ENCODE measurements around the gene CXCL11. TPM values are rescaled to one million over a fixed set of nuclear protein-coding genes. Genes with fewer than 3 reads are reported as not detected.

The CXCL11 gene
- total RNA-seq, 1 experiment from 2014 or later, result not detected

DNA sequence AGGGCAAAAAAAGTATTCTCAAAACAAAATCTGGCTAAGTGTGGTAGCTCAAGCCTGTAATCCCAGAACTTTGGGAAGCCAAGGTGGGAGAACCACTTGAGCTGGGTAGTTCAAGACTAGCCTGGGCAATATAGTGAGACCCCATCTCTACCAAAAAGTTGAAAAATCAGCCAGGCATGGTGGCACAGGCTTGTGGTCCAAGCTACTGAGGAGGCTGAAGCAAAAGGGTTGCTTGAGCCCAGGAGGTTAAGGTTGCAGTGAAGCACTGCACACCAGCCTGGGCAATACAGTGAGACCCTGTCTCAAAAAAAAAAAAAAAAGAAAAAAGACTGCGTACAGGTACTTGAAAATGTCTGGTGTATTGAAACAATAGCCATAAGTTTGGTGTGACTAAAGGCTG is 43.4 kb downstream of the CXCL11 start:
- Histone ChIP-seq H3K4me3 (ENCODE audit: low read depth, low read length) (no peak overlapping the region), H3K4me1 (no peaks in the 10 kb centered on the region), H3K27me3 (replicated peaks; ENCODE audit: control insufficient read depth, insufficient read depth, low read length) (no peaks in the 10 kb centered on the region), H3K9me3 (no peaks in the 10 kb centered on the region), H3K36me3 (ENCODE audit: control insufficient read depth, insufficient read depth, low read length) (no peaks in the 10 kb centered on the region)
- Mint-ChIP-seq H3K27me3 (ENCODE audit: insufficient read depth, unreplicated experiment) (no peaks in the 10 kb centered on the region), H3K4me1 (ENCODE audit: low read depth, unreplicated experiment) (peaks cover 27% of the 10 kb centered on the region), H3K4me3 (ENCODE audit: unreplicated experiment) (no peak overlapping the region), H3K9me3 (ENCODE audit: unreplicated experiment) (no peaks in the 10 kb centered on the region), H3K36me3 (ENCODE audit: insufficient read depth, unreplicated experiment) (peaks cover 4% of the 10 kb centered on the region), H3K27ac (ENCODE audit: unreplicated experiment) (no peak overlapping the region)
- ChIA-PET POLR2A (no interaction called here), CTCF (interaction anchor here (0.9 kb wide), 1 partner anchor 94 kb away, joined by 4 read pairs; no protein-coding TSS in a partner anchor)
- intact Hi-C loops (cut with micrococcal nuclease; ENCODE audit: unreplicated experiment), result loop anchor here (5.0 kb wide), 1 partner anchor 100 kb away; no protein-coding TSS in a partner anchor
- no TSS peak for BruUV-seq (replicated peaks)
- TF ChIP-seq, protein P1, sequence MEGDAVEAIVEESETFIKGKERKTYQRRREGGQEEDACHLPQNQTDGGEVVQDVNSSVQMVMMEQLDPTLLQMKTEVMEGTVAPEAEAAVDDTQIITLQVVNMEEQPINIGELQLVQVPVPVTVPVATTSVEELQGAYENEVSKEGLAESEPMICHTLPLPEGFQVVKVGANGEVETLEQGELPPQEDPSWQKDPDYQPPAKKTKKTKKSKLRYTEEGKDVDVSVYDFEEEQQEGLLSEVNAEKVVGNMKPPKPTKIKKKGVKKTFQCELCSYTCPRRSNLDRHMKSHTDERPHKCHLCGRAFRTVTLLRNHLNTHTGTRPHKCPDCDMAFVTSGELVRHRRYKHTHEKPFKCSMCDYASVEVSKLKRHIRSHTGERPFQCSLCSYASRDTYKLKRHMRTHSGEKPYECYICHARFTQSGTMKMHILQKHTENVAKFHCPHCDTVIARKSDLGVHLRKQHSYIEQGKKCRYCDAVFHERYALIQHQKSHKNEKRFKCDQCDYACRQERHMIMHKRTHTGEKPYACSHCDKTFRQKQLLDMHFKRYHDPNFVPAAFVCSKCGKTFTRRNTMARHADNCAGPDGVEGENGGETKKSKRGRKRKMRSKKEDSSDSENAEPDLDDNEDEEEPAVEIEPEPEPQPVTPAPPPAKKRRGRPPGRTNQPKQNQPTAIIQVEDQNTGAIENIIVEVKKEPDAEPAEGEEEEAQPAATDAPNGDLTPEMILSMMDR (IDR thresholded peaks at IDR 0.05; ENCODE audit: insufficient read depth in 1 of 2, low read depth in 1 of 2, low read length in 1 of 2, severe bottlenecking in 1 of 2, unreplicated experiment in 1 of 2), result no peak
- no peak for DNase-seq

DNA sequence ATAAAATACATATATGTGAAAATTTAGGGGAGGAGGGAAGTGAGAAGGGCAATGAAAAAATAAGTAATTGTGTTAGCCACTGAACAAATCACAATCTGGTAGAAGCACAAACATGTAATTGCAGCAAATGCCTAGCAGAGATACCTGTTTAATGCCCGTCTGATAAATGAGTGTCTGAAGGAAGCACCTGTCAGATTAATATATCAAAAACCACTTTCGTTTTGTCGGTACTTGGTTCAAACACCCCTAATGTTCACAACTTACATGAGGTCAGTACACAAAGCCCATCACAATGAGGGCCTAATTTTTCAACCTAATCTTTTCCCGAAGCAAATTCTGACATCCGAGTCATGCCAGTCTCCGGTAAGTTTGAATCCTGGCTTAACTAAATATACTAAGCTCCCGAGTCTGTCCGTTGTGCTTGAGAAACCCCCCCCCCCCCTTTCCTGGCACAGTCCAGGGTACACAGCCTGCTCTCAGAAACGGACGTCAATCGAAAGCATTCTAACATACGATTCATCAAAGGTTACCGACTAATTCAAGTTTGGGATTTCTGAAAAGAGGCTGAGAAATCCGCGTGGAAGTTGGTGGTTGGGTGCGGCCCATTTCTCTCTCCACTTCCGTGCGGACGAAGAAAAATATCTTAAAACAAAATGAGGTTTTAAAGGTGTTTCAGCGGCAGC is 45.9 kb downstream of the CXCL11 start:
- Mint-ChIP-seq H3K36me3 (ENCODE audit: insufficient read depth, unreplicated experiment) (peaks cover 4% of the 10 kb centered on the region), H3K4me3 (ENCODE audit: unreplicated experiment) (peak overlapping the region; percentile 76), H3K9me3 (ENCODE audit: unreplicated experiment) (no peaks in the 10 kb centered on the region), H3K27ac (ENCODE audit: unreplicated experiment) (peak overlapping the region; percentile 81), H3K27me3 (ENCODE audit: insufficient read depth, unreplicated experiment) (no peaks in the 10 kb centered on the region), H3K4me1 (ENCODE audit: low read depth, unreplicated experiment) (peaks cover 18% of the 10 kb centered on the region)
- CTCF ChIA-PET, result interaction anchor here (0.6 to 1.4 kb wide), 3 partner anchors 10 to 97 kb away, joined by 3 to 4 read pairs (median 4); no protein-coding TSS in a partner anchor
- no peaks in the 10 kb centered on the region for H3K36me3 ChIP-seq (ENCODE audit: control insufficient read depth, insufficient read depth, low read length)
- TF ChIP-seq, protein P1 (IDR thresholded peaks at IDR 0.05; ENCODE audit: insufficient read depth in 1 of 2, low read depth in 1 of 2, low read length in 1 of 2, severe bottlenecking in 1 of 2, unreplicated experiment in 1 of 2), result no peak
- no peaks in the 10 kb centered on the region for H3K9me3 ChIP-seq
- H3K27me3 ChIP-seq (replicated peaks; ENCODE audit: control insufficient read depth, insufficient read depth, low read length), result no peaks in the 10 kb centered on the region
- no peak for DNase-seq
- intact Hi-C loops (cut with micrococcal nuclease; ENCODE audit: unreplicated experiment), result loop anchor here (2.0 to 5.0 kb wide), 2 partner anchors 73 to 98 kb away; no protein-coding TSS in a partner anchor
- no TSS peak for BruUV-seq (replicated peaks)
- H3K4me1 ChIP-seq, result no peaks in the 10 kb centered on the region
- POLR2A ChIA-PET, result interaction anchor here (0.6 kb wide), 1 partner anchor 739 kb away, joined by 3 read pairs; no protein-coding TSS in a partner anchor
- peak overlapping the region; percentile 76 for H3K4me3 ChIP-seq (ENCODE audit: low read depth, low read length)

DNA sequence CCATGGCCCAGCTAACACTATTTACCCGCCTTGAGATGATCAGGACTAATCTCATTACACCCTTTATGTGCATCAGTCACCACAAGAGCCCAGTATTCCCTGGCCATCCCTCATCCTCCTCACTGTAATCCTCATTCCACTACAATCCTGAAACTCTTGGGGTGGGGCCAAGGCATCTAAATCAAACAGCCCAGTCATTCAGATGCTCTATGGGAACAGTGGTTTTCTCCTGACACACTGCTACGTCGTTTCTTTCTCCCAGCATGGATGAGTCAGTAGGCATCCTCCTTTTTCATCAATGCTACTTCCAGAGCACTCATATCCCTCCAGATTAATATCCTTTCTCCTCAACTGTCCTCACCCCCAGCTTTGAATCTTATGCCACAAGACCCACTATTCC is 50.8 kb downstream of the CXCL11 start:
- no TSS peak for BruUV-seq (replicated peaks)
- Histone ChIP-seq H3K4me1 (no peaks in the 10 kb centered on the region), H3K27me3 (replicated peaks; ENCODE audit: control insufficient read depth, insufficient read depth, low read length) (no peaks in the 10 kb centered on the region), H3K9me3 (no peaks in the 10 kb centered on the region), H3K4me3 (ENCODE audit: low read depth, low read length) (no peak overlapping the region), H3K36me3 (ENCODE audit: control insufficient read depth, insufficient read depth, low read length) (peaks cover 2% of the 10 kb centered on the region; the same call in 1 of the 2 replicates)
- no peak overlapping the region for H3K27ac Mint-ChIP-seq (ENCODE audit: unreplicated experiment)
- no peak for DNase-seq
- no peaks in the 10 kb centered on the region for H3K9me3 Mint-ChIP-seq (ENCODE audit: unreplicated experiment)
- TF ChIP-seq, protein P1 (IDR thresholded peaks at IDR 0.05; ENCODE audit: insufficient read depth in 1 of 2, low read depth in 1 of 2, low read length in 1 of 2, severe bottlenecking in 1 of 2, unreplicated experiment in 1 of 2), result no peak
- ChIA-PET POLR2A (no interaction called here), CTCF (no interaction called here)
- no peaks in the 10 kb centered on the region for H3K27me3 Mint-ChIP-seq (ENCODE audit: insufficient read depth, unreplicated experiment)
- peaks cover 18% of the 10 kb centered on the region for H3K4me1 Mint-ChIP-seq (ENCODE audit: low read depth, unreplicated experiment)
- no peak overlapping the region for H3K4me3 Mint-ChIP-seq (ENCODE audit: unreplicated experiment)
- H3K36me3 Mint-ChIP-seq (ENCODE audit: insufficient read depth, unreplicated experiment), result peaks cover 26% of the 10 kb centered on the region
- intact Hi-C loops (cut with micrococcal nuclease; ENCODE audit: unreplicated experiment), result no loop called here

Other genes starting within 250 kb of the CXCL11 start
- gene PPEF2, start 133.6 kb downstream of the CXCL11 start, total RNA-seq (2022), result not detected in 2 replicates
- 11.2 and 11.8 TPM in 2 replicates for gene NAAA, start 95.1 kb downstream of the CXCL11 start, total RNA-seq (2022)
- gene SDAD1, start 45.1 kb downstream of the CXCL11 start, total RNA-seq (2022), result 63.8 and 71.7 TPM in 2 replicates
- gene CXCL9, start 28.6 kb downstream of the CXCL11 start, total RNA-seq (2022), result not detected in 2 replicates
- not detected in 2 replicates for gene CXCL10, start 12.6 kb downstream of the CXCL11 start, total RNA-seq (2022)
- not detected in 2 replicates for gene ART3, start 38.6 kb upstream of the CXCL11 start, total RNA-seq (2022)
- 64.9 and 68.8 TPM in 2 replicates for gene NUP54, start 112.3 kb upstream of the CXCL11 start, total RNA-seq (2022)
- 148 and 150 TPM in 2 replicates for gene SCARB2, start 177.8 kb upstream of the CXCL11 start, total RNA-seq (2022)
- gene FAM47E, start 215.7 kb upstream of the CXCL11 start, total RNA-seq (2022), result 6.3 and 6.6 TPM in 2 replicates

All from Caco-2 (cell line).